T-helper 2 cell (primary cell): ENCODE data around the gene ZGPAT.

Source experiments
- DNase-seq, 5 experiments: peaks; one replicate each; pipeline versions ENCODE4 v3.0.0 to v3.0.0-alpha.2; 2012 to 2022

Gene ZGPAT

DNA sequence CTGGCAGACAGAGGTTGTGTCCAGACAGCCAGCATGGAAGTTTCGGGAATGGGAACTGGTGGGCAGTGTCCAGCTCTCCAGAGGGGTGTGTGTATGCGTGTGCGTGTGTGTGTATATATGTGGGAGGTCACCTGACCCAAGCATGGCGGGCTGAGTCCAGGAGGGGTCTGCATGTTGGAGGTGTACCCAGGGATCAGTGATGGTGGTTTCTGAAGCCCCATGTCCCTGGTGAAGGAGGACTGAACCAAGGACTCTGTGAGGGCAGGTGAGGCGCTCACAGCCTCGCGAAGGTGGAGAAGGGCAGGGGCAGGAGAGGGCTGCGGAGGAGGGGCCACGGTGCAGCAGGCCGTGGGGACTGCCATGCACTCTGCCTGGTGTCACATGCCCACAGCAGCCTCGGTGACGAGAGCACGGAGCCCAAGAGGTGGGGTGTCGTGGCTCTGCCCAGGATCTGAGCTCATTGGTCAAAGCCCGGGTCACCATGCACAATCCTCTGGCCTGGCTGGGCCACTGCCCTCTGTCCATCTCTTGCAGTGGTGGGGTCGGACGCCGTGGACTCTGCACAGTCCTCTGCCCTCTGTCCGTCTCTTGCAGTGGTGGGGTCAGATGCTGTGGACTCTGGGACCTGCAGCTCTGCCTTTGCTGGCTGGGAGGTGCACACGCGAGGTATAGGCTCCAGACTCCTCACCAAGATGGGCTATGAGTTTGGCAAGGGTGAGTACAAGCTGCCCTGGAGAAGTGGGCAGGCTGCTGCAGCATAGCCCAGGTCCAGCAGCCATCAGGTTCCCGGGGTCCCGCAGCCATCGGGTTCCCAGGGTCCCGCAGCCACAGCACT is 26.5 kb downstream of the ZGPAT start:
- no peak for DNase-seq

- no peak for DNase-seq
Measured at GRCh38 chr20:63734946-63735858, 27.4 kb downstream of the ZGPAT start.

DNA sequence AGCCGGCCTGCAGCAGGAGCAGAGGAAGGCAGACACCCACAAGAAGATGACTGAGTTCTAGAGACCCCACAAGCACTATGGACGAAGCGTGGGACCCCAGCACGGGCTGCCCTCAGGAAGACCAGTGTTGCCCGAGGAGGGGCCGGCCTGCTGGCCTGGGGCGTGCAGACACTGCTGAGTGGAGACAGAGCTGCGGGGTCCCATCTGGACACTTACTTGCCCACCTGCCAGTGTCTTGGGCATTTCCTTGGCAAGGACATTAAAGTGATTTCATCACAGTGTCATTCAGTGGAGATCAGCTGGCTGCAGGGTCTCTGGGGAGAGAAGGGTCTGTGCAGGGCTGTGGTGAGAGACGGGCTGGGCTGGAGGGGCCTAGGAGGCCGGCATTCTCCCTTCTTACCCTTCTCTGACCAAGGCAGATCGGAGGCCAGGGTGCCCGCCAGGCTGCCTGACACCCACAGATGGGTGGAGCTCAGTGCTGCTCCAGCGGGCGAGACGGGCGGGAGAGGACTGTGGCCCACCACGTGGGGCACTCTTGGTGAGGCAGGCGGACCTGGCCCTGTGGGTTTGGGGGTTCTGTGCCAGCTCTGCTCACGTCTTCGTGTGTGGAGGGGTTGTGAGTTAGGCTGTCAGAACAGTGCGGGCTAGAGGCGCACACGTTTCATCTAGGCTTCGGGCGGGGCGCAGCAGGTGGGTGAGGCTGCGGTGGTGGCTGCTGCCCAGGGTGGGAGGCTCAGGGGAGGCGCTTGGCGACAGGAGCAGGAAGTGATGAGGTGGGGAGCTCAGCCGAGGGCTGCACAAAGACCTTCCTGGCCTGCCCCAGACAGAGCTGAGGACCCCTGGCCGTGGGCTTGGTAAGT is 28.2 kb downstream of the ZGPAT start, which contains the start of gene LIME1:
LIME1 (plus strand) TSS at position 806 of the 860 bp plus-strand sequence. CDS start 886 bp downstream, outside the sequence.
- DNase-seq = peak; percentile 37 to 95 (median 79)

DNA sequence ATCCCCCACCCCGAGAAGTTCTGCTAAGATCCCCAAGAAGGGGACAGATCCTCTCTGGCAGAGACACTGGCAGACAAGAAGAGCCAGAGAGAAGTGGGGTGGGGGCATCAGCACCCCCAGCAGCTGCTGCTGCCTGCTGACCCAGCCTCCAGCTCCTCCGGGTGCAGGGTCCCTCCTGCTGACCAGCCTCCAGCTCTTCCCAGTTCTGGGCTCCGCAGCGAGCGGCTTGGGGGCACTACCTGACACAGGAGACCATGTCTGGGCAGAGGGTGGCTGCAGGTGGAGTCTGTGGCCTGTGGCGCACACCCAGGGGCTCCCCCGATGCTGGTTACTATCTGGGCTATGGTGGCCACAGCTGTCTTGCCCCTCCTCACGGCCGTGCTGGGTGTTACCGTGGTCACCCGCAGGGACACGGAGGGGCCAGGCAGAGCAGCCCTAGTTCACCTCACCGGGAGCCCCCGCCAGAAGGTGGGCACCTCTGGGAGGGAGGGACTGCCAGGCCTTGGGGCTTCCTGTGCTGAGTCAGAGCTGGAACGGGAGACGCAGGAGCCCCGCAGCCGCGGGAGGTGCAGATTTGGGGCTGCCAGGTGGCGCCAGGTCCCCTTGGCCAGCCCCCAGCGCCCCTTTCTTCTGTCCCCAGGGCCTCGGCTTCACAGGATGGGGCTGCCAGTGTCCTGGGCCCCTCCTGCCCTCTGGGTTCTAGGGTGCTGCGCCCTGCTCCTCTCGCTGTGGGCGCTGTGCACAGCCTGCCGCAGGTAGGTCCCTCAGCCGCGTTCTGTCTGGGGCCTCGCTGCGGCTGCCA is 29.3 kb downstream of the ZGPAT start:
- peak in 3 of 5 experiments; percentile 58 to 79 (median 70) for DNase-seq

GRCh38 chr20:63737695-63737944 is 29.8 kb downstream of the ZGPAT start:
- DNase-seq = no peak

GRCh38 chr20:63737945-63738686 is 30.3 kb downstream of the ZGPAT start:
- DNase-seq = peak in 2 of 5 experiments; percentile 22 to 68

DNA sequence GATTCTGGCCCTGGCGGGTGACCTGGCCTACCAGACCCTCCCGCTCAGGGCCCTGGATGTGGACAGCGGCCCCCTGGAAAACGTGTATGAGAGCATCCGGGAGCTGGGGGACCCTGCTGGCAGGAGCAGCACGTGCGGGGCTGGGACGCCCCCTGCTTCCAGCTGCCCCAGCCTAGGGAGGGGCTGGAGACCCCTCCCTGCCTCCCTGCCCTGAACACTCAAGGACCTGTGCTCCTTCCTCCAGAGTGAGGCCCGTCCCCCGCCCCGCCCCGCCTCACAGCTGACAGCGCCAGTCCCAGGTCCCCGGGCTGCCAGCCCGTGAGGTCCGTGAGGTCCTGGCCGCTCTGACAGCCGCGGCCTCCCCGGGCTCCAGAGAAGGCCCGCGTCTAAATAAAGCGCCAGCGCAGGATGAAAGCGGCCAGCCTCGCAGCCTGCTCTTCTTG is 30.9 kb downstream of the ZGPAT start:
- peak in 2 of 5 experiments; percentile 35 to 56 for DNase-seq

- DNase-seq = peak in 4 of 5 experiments; percentile 49 to 87 (median 64)
Measured at GRCh38 chr20:63739130-63740069, 31.6 kb downstream of the ZGPAT start, which contains the start of gene SLC2A4RG. SLC2A4RG (plus strand) TSS chr20:63739776; CDS start chr20:63739913, 137 bp downstream.

DNA sequence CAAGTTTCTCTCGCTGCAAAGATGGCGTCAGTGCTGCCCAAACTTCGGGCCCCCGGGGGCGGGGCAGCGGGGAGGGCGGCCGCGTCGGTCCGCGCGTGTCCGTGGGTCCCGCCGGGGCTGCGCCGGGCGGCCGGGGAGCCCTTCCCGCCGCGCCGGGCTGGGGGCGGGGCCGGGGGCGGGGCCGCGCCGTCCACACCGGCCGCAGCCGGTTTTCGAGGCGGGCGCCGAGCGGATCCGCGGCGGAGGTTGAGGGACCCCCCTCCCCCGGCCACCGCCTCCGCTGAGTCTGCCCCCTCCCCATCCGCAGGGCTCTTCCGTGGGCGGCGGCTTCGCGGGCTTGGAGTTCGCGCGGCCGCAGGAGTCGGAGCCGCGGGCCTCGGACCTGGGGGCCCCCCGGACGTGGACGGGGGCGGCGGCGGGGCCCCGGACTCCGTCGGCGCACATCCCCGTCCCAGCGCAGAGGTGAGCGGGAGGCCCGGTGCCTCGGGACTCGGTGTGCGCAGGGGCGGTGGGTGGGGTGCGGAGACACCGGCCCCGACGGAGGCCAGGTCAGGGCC is 32.3 kb downstream of the ZGPAT start:
- peak in 4 of 5 experiments; percentile 42 to 79 (median 52) for DNase-seq

DNA sequence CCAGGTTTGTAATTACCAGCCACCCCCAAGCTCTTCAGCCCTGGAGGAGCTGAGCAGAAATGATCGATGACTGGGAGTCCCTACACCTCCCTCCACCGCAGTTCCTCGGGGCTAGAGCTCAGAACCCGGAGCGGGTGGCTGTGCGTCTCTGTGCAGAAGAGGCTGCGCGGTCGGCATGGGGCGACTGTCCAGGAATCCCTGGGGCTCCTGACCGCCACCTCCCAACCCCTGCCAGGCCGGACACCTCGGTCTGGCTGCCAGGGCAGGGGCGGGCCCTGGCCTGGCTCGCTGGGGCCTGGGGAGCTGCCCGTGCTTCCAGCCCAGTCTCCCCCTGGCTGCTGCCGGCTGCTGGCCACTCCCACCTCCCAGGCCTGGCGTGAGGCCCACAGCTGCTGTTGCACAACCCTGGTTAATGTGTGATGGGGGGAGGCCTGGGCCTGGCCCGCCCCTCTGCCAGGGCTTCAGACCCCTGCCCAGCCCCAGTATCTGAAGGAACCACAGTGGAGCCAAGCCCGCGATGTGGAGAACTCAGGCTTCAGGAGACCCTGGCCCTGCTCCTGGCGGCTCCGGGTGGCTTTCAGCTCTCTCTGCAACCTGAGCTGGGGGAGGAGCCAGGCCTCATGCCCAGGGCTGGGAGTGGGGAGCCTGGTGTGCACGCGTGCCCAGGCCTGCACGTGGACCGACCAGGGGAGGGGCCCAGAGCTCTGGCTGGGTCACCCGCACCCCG is 33.0 kb downstream of the ZGPAT start:
- peak in 2 of 5 experiments; percentile 41 to 69 for DNase-seq

DNA sequence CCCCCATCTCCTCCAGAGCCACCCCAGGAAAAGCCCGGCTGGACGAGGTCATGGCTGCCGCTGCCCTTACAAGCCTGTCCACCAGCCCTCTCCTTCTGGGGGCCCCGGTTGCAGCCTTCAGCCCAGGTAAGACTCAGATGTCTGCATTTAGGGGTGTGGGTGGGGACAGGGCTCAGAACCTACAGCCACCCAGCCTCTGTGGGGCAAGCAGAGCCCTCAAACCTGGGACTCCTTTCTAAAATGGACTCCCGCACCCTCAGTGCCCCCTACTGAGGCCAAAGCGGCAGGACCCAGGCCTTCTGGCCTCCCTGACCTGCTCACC is 33.5 kb downstream of the ZGPAT start:
- DNase-seq = no peak

DNA sequence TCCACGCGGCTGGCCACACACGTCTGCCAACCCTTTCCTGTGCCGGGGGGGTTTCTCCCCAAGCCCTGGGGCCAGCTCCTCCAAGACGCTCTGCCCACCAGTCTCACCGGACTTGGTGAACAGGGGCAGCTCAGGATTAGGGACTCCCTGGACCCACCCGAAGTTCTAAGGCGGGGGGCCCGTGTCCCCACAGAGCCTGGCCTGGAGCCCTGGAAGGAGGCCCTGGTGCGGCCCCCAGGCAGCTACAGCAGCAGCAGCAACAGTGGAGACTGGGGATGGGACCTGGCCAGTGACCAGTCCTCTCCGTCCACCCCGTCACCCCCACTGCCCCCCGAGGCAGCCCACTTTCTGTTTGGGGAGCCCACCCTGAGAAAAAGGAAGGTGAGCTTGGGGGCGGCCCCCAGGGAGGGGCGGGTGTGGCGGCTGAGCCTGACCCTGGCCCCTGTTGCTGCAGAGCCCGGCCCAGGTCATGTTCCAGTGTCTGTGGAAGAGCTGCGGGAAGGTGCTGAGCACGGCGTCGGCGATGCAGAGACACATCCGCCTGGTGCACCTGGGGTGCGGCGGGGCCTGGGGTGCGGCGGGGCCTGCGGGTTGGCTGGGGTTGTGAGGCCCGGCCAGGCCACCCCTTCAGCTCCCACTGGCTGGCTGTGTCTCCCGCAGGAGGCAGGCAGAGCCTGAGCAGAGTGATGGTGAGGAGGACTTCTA is 34.0 kb downstream of the ZGPAT start:
- no peak for DNase-seq

- no peak for DNase-seq
Measured at GRCh38 chr20:63742381-63743024, 34.7 kb downstream of the ZGPAT start.

DNA sequence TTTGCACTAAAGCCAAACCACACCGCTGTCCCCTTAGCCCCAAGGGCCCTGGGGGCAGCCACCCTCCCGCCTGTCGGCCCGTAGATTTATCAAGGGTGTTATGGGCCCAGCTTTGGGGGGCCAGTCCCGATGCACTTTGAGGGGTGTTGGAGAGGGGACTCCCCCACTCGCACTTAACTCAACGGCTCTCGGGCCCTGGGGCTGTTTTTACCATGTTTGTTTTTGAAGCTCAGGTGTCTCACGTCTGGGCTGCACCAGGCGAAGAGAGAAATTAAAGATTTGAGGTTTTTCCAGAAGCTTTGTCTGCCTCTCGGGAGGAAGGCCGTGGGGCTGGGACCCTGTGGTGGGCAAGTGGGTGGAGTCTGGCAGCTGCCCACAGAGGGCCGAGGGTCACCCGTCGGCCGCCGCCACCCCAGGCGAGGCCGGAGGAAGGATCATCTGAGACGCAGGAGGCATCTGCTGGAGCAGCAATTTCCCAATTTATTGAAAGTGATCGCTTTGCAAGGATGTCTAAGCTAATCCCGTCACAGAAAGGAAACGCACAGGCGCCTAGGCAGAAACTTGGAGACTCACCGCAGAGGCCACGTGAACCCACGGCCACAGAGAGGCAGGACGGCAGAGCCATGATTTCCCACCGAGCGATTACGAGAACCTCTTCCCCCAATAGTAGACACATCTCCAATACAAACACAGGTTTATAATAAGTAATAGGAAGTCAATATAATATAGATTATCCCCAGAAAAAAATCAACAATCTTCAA is 35.6 kb downstream of the ZGPAT start:
- no peak for DNase-seq

DNA sequence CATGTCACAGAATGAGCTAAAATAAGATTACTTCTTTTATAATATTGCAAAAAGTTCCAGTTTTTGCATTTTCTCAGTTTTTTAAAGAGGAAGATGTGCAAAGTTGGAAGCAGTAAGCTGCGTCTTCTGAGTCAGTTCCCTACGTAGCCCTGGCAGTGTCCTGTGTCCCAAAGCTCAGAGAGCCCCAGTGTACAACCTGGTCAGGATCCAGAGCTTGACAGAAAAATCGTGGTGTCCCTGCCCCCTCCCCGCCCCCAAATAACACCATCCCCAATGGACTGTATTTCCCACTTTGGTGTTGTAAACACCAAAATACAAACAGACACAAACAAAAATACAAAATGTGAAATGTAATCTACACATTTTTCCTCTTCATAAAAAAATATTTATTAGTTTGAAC is 36.3 kb downstream of the ZGPAT start:
- DNase-seq = no peak

GRCh38 chr20:63744574-63745423 is 37.0 kb downstream of the ZGPAT start:
- no peak for DNase-seq
